SHP77 (cell line): ENCODE results near the gene IQGAP2.
"Not testable (repeated sequence)": the region's sequence is repeated elsewhere in the genome, so short reads cannot be mapped to it uniquely, and the experiment has no call there.

Source experiments
- DNase-seq, 2 experiments: peaks; one replicate each; lab custom pipeline; 2025; lab: John Stamatoyannopoulos, UW

The IQGAP2 gene

DNA sequence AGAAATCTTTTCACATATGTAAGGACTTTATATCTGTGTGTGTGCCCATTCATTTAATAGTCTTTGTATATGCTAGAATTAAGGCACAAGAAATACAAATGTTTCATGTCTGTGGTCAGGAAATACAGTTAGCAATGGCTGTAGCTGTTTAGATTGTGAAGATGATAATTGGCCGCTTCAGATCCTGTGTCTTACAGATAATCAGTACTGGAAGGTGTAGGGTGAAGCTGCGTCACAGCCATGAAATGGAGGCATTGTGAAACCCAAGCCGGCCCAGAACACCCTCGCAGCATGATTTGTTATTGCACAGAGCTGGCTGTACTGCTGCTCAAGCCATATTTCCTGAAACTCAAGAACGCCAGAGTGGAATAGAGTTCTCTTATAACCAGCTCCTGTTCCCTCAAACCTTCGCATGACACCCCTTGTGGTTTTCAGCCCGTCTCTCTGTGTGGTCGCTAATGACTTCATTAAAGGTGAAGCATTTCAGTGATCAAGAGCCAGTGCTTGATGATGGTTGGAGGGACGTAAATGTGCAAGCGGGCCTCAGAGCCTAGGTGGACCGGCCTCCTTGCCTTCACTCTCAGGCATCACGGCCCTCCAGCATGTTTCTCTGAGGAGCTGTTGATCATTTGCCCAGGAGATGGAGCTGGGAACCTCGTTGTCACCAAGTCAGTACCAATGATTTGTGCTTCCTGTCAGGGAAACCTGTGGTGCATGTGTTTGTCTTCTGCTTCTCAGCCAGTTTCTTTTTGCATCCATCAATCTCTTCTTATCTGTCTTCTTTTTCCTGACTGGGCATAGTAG lies 140.0 kb downstream of the IQGAP2 start:
- DNase-seq: no peak

DNA sequence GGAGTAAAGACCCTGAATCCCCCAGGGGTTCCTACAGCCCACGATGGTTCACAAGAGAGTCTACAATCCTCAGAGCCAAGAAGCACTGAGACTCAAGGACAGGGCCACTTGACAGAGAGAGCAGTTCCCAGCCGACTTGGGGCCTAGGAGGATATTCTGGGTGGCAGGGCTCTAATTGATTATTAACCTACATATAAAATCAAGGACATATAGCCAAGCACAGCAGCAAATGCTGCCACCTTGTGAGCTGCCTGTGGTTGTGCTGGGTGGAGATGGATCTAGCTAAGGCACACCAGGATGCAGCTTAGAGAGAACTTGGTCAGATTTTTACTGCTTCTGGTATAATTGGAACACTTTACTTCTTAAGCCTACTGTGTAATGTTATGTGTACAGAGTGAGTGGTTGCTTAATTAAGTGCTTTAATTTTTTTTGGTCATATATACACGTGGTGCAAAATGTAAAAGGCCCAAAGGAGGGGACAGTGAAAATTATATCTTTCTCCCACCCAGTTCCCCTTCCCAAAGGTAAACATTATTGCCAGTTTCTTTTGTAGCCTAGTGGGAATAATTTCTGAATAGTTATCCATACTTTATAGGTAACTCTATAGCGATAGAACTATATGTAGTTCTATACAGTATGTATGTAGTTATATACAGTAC lies 141.3 kb downstream of the IQGAP2 start:
- DNase-seq: no peak

DNA sequence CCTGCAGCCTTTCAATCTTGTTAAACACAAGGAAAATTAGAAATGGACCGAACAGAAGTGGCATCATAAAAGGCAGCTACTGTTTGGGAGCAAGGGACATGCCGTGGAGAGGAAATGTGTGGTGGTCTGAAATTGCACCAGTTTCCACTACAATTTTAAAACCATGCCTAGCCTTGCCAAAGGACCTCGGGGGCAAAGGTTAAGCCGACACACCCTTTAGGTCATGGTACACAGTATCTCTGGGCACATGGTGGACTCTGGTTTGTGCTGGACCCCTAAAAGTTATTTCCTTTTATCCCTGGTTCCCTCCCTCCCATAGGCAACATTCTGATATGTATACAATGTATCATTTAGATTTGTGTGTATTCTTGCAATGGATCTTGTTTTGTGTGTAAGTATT lies 142.1 kb downstream of the IQGAP2 start:
- no peak for DNase-seq

DNA sequence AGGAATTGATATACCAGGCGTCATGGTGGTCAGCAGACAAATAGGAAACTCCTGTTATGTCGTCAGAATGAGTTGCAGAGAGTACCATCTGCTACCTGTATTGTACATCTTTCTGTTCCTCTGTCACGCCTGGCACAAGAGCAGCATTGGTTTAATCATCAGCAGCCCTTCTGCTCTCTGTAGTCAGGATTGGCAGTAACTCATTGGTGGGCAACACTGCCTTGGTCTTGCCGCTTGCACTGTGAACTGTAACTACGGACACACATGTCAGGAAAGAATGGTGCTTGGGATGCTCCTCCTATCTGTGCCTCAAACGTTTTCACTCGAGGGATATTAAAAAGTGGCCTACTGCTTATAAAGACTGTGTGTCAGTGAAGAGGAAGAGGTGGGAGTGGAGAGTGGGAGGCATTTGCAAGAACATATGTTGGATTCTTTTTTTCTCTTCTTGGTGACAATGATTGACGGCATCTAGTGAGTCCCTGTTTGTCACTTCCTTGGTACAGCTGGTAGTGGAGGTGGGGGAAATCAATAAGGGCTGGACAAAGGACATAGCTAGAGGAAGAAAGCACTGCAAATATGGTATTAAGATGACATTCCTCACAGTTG lies 143.5 kb downstream of the IQGAP2 start:
- DNase-seq: no peak

- no peak for DNase-seq
Observed at GRCh38 chr5:76547242-76547890, 144.3 kb downstream of the IQGAP2 start.

DNA sequence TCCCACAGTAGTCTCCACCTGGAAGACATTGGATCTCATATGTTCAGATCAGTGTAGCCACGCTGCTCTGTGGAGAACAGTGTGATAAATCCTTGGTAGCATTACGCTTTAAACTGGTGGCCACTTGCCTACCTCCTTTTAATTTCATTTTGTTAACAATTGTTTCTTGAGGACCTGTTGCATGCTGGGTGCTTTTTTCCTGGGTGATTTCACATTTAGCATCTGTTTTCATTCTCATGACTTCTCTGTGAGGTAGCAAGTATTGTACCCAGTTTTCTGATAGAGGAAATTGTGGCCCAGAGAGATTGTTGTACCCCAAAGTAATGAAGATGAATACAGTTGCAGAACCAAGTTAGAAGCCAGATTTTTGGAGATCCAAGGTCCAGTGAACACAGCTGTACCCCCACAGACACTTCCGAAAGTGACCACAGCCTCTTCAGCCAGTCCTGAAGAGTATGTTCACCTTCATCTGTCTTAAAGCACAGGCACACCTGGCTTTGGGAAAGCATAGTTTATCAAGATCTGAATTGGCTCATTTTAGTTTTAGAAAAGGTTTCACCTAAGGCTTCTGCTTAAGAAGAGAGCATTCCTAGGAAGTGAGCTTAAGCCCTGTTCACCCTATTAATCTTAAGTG lies 144.9 kb downstream of the IQGAP2 start:
- no peak for DNase-seq

DNA sequence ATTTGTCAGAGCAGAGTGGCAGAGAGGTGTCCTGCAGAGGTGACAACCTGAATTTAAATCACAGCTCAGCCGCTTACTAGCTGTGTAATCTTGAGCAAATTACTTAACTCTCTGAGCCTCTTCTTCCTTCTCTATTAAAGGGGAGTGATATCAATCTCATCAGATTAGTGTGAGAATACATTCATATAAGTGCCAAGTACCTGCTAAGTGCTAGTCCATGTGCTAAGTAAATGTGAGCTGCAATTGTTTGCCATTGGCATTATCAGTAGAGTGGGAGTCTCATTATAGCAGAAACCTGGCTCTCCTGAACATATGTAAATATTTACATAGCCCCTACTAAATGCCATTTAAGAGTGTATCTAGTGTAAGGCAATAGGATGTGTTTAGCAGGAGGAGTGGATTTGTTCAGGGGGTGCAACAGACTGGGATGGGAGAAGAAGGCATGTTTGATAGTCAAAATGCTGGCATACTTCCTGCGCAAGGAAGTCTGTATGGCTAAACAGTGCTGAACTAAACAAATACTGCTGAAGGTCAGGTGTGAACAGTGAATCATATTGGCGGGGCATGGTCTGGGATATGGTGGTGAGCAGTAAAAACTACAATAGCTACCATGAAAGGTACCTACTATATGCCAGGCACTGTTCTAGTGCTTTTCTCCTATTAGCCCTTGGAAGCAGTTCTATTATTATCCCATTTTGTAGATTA lies 145.6 kb downstream of the IQGAP2 start:
- no peak for DNase-seq

DNA sequence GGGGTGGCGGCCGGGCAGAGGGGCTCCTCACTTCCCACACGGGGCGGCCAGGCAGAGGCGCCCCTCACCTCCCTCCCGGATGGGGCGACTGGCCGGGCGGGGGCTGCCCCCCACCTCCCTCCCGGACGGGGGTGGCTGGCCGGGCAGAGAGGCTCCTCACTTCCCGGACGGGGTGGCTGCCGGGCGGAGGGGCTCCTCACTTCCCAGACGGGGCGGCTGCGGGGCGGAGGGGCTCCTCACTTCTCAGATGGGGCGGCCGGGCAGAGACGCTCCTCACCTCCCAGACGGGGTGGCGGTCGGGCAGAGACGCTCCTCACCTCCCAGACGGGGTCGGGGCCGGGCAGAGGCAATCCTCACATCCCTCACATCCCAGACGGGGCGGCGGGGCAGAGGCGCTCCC lies 147.8 kb downstream of the IQGAP2 start:
- DNase-seq: not testable (repeated sequence)

- DNase-seq: no peak
Observed at GRCh38 chr5:76552546-76552945, 149.5 kb downstream of the IQGAP2 start.

DNA sequence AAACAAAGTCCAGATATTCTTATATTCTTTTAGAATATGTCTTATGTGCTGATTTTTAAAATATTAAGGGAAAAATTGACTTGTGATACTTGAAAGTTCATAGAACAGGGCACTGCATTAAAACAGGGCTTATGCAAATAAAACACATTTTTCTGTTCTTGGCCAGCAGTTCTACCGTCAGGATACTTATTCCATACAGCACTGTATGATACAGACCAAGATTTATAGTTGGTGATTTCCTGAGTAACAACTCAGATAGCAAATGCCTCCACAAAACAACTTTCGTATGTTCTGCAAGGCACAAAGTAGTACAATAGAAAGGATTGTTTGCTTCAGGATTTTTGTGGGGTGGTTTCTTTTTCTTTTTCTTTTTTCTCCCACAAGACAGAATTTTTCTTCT lies 150.2 kb downstream of the IQGAP2 start:
- no peak for DNase-seq

DNA sequence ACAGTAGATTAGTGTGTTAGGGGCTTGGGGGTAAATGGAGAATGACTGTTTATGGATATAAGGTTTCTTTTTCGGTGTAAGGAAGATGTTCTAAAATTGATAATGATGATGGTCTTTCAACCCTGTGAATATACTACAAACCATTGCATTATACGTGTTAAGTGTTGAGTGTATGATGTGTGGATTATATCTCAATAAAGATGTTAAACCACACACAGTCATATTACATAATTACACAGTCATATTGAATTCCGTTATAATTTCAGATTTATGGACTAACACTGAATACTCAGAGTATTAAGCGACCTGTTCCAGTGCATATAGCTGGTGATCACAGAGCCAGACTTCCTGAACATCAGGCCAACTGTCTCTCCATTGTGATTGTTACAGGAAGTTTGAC lies 152.0 kb downstream of the IQGAP2 start:
- DNase-seq: no peak

GRCh38 chr5:76555717-76556116 lies 152.6 kb downstream of the IQGAP2 start:
- no peak for DNase-seq

- no peak for DNase-seq
Observed at GRCh38 chr5:76556511-76557221, 153.6 kb downstream of the IQGAP2 start.

DNA sequence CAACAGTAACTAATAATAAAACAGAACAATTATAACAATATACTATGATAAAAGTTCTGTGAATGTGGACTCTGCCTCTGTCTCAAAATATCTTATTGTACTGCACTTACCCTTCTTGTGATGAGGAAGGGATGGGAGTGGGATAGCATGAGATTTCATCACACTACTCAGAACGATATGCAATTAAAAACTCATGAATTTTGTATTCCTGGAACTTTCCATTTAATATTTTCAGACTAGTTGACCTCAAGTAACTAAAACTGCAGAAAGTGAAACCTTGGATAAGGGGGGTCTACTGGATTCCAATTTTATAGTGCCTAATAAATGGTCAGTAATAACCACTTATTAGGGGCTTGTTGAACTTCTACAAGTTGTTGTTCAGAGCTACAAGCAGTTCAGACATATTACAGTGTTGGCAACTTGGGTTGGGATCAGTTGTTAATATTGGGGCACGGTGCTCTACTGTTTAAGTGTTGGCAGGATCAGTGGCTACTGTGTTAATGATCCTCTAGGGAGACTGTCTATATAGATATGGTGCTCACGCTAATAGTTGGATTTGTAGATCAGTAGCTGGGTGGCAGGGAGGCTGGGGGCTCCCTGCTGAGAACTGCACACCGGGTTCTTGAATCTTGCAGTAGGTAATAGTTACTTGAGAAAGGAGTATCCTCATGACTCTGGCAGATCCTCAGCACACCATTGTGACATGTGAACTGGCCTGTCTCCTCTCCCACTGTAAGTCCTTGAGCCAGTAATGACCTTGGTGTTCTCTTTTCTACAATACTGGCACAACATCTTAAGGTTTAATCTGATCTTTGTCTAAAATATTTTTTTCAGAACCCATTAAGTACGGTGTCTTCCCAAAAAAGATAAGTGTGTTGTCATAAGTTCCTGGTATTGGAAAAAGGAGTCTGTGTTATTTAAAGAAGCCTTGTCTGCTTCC lies 158.1 kb downstream of the IQGAP2 start:
- no peak for DNase-seq

DNA sequence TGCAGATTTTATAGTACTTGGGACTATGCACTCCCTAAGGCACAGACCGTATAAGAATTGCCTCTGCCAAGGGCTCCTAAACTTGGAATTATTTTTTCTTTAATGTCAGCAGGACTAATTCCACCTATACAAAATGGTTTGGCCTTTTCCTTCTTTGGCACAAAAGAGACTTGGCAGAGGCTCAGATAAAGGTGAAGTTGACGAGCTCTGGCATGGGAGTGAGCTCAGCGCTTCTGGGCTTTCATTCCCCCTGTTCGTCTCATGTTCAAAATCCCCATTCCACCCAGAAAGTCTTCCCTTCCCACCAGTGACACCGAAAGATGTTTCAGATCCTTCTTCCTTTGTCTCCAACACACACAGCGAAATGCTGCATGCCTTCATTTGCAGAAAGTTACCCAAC lies 158.9 kb downstream of the IQGAP2 start:
- DNase-seq: no peak

GRCh38 chr5:76565009-76565408 lies 161.9 kb downstream of the IQGAP2 start:
- DNase-seq: no peak

DNA sequence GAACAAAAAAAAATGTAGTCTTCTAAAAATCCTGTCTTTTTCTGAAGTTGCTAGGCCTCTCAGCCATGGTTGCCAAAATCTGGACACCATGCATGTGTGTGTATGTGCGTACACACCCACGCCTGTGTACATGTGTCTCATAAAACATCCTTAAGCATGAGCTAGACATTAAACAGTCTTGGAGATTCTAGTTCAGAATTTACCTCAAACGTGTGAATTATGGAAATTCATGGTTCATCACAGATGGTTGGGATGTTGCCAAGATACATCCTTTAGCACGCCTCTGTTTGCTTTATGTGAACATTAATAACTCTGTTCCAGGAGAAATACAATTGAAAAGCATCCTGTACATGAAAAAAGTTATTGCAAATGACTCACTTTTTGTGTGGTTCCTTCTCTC lies 167.1 kb downstream of the IQGAP2 start:
- no peak for DNase-seq

DNA sequence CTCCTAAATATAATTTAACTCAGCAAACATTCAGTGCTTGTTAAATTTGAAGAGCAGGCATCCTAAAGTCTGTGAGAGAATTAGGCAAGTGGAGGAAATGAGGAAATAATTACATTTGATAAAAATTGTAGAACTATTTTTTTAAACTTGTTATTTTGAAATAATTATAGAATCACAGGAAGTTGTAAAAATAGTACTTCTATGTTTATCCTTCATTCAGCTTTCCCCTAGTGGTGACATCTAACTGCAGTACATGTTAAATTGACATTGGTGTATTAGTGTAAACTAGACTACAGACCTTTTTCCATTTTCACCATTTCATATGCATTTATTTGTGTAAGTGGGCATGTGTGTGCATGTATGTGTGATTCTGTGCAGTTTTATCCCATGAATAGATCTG lies 168.5 kb downstream of the IQGAP2 start:
- no peak for DNase-seq

DNA sequence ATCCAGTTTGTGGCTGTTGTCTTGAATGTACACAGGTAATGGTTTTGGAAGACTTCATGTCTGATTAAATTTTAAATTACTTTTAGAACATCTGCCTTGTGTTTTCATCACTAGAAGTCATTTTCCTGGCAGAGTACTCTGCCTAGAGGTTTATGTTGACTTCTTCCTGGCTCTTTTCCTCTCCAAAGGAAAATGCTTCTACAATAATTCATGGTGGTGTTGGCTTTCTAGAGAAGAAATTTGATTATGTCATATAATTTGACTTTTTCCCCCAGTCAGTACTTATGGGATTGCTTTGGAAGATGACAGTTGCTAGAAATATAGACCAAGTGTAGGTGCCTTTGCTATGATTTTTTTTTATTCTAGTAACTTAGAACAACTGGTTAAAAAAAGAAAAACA lies 173.4 kb downstream of the IQGAP2 start:
- no peak for DNase-seq

- DNase-seq: no peak
Observed at GRCh38 chr5:76576996-76577395, 173.9 kb downstream of the IQGAP2 start.
